HUES48 (cell line): ENCODE measurements around the gene TMEM158.

Experiments used
- H3K27ac ChIP-seq: one replicate; pipeline ENCODE4 v1.7.0; 2013; ENCODE audit warnings: low read depth, low read length, inconsistent platforms
- H3K27me3 ChIP-seq: 2 replicates; pipeline ENCODE4 v1.6.1; 2013; ENCODE audit warnings: mild to moderate bottlenecking, low read length; ENCODE audit not compliant: control insufficient read depth, insufficient read depth
- H3K36me3 ChIP-seq: 2 replicates; pipeline ENCODE4 v1.6.1; 2013; ENCODE audit warnings: low read length; ENCODE audit not compliant: control insufficient read depth, insufficient read depth
- H3K4me1 ChIP-seq: 2 replicates; pipeline ENCODE4 v1.6.1; 2013; ENCODE audit warnings: mild to moderate bottlenecking, low read length; ENCODE audit not compliant: control insufficient read depth, insufficient read depth
- H3K4me3 ChIP-seq: 2 replicates; pipeline ENCODE4 v1.5.1; 2013; ENCODE audit warnings: mild to moderate bottlenecking, low read depth, low read length
- H3K9ac ChIP-seq: 2 replicates; pipeline ENCODE4 v1.6.1; 2013; ENCODE audit warnings: mild to moderate bottlenecking, low read depth, low read length, moderate library complexity
- H3K9me3 ChIP-seq: 2 replicates; pipeline ENCODE4 v1.6.1; 2013; ENCODE audit warnings: low read length; ENCODE audit not compliant: control insufficient read depth, insufficient read depth

Gene TMEM158

DNA sequence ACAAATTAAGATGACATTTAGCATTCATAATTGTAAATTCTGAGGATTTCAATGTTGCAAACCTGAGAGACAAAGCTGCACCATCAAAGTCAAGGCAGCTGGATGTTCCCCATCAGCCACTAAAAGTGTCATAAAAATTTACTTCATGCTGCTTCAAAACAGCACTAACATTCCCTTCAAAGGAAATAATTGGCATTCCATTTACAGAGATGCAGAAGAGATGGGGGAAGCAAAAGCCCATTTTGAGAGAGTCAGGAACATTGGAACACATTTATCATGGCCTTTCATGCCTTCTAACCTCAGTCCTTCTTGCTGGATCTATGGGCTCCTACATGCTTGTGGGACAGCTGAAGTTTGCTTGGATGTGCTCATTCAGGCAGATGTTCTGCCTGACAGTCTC, 6.4 kb upstream of the TMEM158 start:
- Histone ChIP-seq H3K4me3 (no peak overlapping the region), H3K9ac (no peak overlapping the region), H3K27ac (no peak overlapping the region), H3K4me1 (peaks cover 3% of the 10 kb centered on the region; the same call in 1 of the 2 replicates), H3K36me3 (no peaks in the 10 kb centered on the region), H3K9me3 (no peaks in the 10 kb centered on the region), H3K27me3 (no peaks in the 10 kb centered on the region)

- H3K9ac ChIP-seq = no peak overlapping the region
- no peak overlapping the region for H3K4me3 ChIP-seq
- H3K9me3 ChIP-seq = no peaks in the 10 kb centered on the region
- H3K27ac ChIP-seq = no peak overlapping the region
- H3K4me1 ChIP-seq = peaks cover 21% of the 10 kb centered on the region
- H3K27me3 ChIP-seq = peaks cover 16% of the 10 kb centered on the region
- H3K36me3 ChIP-seq = no peaks in the 10 kb centered on the region
Observed at GRCh38 chr3:45227946-45228345, 1.9 kb upstream of the TMEM158 start.

DNA sequence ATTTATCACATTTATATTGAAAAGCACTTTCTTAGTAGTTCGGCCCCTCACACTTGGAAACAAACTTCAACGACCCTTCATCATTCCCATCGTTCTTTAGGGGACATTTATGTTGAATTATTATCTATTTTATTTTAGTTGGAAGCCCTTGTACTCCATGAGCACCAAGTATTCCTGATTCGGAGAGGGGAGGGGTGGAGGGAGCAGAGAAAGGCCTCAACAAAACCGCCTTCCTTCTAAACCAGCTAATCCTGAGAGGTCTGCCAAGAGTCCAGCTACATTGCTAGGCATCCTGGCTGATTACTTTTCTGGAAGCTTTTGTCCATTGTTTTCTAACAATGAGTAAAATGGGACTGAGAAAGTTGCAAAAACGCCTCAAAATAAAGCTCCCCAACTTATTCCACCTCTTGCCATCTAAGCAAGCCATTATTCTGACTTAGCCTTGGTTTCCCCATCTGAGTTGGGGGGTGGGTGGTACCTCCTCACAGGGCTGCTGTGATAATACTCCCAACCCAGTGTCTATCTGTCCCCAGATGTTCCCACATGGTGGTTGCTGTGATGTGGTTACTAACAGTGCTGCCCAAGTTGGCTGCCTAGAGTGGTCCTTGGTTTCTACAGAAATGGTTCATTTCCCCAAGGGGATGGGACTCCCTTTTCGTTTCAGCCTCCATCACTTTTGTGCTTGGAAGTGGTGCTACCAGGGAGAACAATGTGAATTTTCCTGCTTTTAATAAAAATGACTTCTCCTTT, 1.2 kb upstream of the TMEM158 start:
- Histone ChIP-seq H3K9ac (0 out of 2 replicates have a peak overlapping the region, but pooled peaks have one; percentile 7), H3K4me1 (peaks cover 18% of the 10 kb centered on the region), H3K4me3 (peak overlapping the region; percentile 81), H3K9me3 (no peaks in the 10 kb centered on the region), H3K27me3 (peaks cover 16% of the 10 kb centered on the region), H3K27ac (no peak overlapping the region), H3K36me3 (no peaks in the 10 kb centered on the region)

DNA sequence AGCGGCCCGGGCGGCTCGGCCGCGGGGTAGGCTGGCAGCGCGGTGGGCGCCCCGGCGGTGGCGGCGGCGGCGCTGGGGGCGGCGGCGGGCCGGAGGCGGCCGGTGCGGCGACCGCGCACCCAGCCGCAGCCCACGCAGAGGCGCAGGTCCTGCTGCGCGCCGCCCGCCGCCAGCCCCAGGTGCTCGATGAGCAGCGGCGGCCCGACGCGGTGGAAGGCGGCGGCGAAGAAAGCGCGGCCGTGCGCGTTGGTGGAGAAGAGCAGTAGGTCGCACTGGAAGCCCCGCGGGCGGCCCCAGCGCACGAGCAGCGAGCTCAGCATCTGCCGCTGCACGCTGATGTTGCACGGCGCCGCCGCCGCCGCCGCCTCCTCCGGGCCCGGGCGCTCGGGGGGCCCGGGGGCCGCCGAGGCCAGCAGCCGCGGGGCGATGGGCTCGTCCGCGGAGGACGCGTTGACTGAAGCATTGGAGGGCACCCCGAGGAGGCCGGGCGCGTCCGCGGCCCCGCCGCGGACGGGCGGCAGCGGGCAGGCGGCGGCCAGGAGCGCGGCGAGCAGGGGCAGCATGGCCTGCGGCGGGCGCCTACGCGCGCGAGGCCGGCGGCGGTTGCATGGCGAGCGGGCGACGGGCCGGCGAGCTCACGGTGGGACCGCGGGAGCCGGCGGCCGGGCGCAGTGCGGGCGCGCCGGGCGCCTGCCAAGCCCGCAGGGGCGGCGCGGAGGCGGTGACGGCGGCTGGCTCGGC, 452 bp downstream of the TMEM158 start:
- peaks cover 18% of the 10 kb centered on the region for H3K4me1 ChIP-seq
- peak overlapping the region; percentile 81; the same call in 1 of the 2 replicates for H3K4me3 ChIP-seq
- 0 out of 2 replicates have a peak, but pooled peaks cover 2% of the 10 kb centered on the region for H3K36me3 ChIP-seq
- no peak overlapping the region for H3K27ac ChIP-seq
- peaks cover 16% of the 10 kb centered on the region for H3K27me3 ChIP-seq
- no peak overlapping the region for H3K9ac ChIP-seq
- H3K9me3 ChIP-seq = no peaks in the 10 kb centered on the region

GRCh38 chr3:45224824-45225464, 1.1 kb downstream of the TMEM158 start:
- H3K36me3 ChIP-seq = 0 out of 2 replicates have a peak, but pooled peaks cover 2% of the 10 kb centered on the region
- H3K4me3 ChIP-seq = peak overlapping the region; percentile 81
- H3K27ac ChIP-seq = no peak overlapping the region
- peaks cover 18% of the 10 kb centered on the region for H3K4me1 ChIP-seq
- peak overlapping the region; percentile 42; the same call in 1 of the 2 replicates for H3K9ac ChIP-seq
- H3K9me3 ChIP-seq = no peaks in the 10 kb centered on the region
- H3K27me3 ChIP-seq = peaks cover 16% of the 10 kb centered on the region

- H3K36me3 ChIP-seq = 0 out of 2 replicates have a peak, but pooled peaks cover 2% of the 10 kb centered on the region
- no peak overlapping the region for H3K27ac ChIP-seq
- H3K9me3 ChIP-seq = no peaks in the 10 kb centered on the region
- H3K4me3 ChIP-seq = peak overlapping the region; percentile 81
- no peak overlapping the region for H3K9ac ChIP-seq
- H3K4me1 ChIP-seq = peaks cover 18% of the 10 kb centered on the region
- peaks cover 16% of the 10 kb centered on the region for H3K27me3 ChIP-seq
Observed at GRCh38 chr3:45223889-45224727, 2.0 kb downstream of the TMEM158 start.

- 0 out of 2 replicates have a peak, but pooled peaks cover 2% of the 10 kb centered on the region for H3K36me3 ChIP-seq
- no peak overlapping the region for H3K27ac ChIP-seq
- peaks cover 5% of the 10 kb centered on the region for H3K27me3 ChIP-seq
- peaks cover 9% of the 10 kb centered on the region for H3K4me1 ChIP-seq
- H3K9me3 ChIP-seq = no peaks in the 10 kb centered on the region
- H3K9ac ChIP-seq = no peak overlapping the region
- H3K4me3 ChIP-seq = no peak overlapping the region
Observed at GRCh38 chr3:45219694-45220093, 6.4 kb downstream of the TMEM158 start.

DNA sequence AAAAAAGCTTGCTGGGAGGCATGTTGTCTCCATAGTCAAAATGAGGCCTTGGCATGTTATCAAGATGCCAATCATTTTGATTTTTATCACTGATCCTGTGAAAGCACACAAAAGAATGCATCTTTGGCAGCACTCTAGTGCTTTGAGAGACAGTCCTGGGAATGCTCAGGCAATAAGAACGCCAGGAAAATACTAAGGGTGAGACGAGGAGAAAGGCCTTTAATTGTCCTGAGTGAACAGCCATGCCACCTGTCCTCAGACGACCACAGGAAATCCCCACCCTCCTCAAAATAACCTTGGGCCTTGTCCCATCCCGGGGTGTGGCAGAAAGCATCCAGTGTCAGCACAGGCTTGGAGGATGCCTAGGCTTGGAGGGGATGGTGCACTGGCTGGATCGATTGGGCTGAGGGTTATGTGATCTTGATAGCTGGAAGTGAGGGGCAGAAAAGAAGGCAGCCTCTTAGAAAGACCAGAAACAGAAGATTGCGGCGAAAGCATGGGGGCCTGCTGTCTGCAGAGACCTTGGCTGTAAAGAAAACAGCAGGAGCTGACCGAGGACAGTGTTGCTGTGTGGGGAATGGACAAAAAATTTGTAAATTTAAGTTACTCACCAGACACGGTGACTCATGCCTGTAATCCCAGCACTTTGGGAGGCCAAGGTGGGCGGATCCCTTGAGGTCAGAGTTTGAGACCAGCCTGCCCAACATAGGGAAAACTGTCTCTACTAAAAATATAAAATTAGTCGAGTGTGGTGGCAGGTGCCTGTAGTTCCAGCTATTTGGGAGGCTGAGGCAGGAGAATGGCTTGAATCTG, 7.3 kb downstream of the TMEM158 start:
- peaks cover 5% of the 10 kb centered on the region; the same call in 1 of the 2 replicates for H3K4me1 ChIP-seq
- H3K36me3 ChIP-seq = 0 out of 2 replicates have a peak, but pooled peaks cover 2% of the 10 kb centered on the region
- H3K9ac ChIP-seq = no peak overlapping the region
- no peak overlapping the region for H3K4me3 ChIP-seq
- H3K27me3 ChIP-seq = no peaks in the 10 kb centered on the region
- H3K27ac ChIP-seq = peak overlapping the region; percentile 46
- no peaks in the 10 kb centered on the region for H3K9me3 ChIP-seq

DNA sequence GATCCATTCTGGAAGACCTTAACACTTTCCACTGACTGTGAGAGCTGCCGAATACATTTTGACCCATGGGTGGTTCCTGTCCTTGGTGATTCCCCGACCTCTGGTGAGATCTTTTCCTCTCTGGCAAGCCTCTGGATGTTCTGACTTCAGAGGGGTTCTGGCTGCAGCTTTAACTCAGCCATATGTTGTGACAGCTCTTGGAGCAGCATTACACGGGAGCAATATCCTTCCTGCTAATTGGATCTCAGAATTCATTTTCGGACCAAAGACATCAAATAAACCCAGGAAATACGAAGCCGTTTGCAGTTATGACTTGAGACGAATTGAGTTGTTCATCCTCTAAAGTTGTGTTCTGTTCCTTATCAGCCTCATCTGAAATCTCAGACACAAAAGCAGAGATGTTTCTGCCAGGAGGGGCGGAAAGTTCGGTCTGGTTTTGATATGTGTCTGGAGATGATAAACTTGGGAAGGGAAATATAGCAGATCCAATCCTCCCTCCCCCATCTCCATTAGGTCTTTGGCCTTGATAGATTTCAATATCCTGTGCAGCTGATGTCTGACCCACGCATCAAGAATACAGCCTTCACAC, 10.0 kb downstream of the TMEM158 start:
- Histone ChIP-seq H3K9ac (no peak overlapping the region), H3K9me3 (no peaks in the 10 kb centered on the region), H3K27me3 (no peaks in the 10 kb centered on the region), H3K36me3 (no peaks in the 10 kb centered on the region), H3K4me1 (no peaks in the 10 kb centered on the region; the same call in 1 of the 2 replicates), H3K27ac (no peak overlapping the region), H3K4me3 (no peak overlapping the region)
